GM23248 (cell line): ENCODE measurements around the gene ROCK2. TPM values are rescaled to one million over a fixed set of nuclear protein-coding genes. Genes with fewer than 3 reads are reported as not detected.
"Not testable (repeated sequence)": the region's sequence is repeated elsewhere in the genome, so short reads cannot be mapped to it uniquely, and the experiment has no call there.

Source experiments
- DNase-seq: peaks from one replicate; pipeline ENCODE4 v3.0.0-alpha.2; 2015
- H2AFZ ChIP-seq: fragments of 200-600 bp; sonication (generic); 2 replicates; pipeline ENCODE4 v1.6.1; 2016; ENCODE audit warnings: antibody characterized with exemption
- H3F3A ChIP-seq: fragments of 200-600 bp; sonication (generic); 2 replicates; pipeline ENCODE4 v1.6.1; 2016; ENCODE audit warnings: mild to moderate bottlenecking, antibody characterized with exemption, mixed run types; ENCODE audit not compliant: insufficient read depth
- H3K27ac ChIP-seq: fragments of 200-600 bp; sonication (generic); 2 replicates; pipeline ENCODE4 v1.5.1; 2016; ENCODE audit warnings: mild to moderate bottlenecking
- H3K27me3 ChIP-seq: fragments of 200-600 bp; sonication (generic); replicated peaks from 2 replicates; pipeline ENCODE4 v1.6.1; 2016; ENCODE audit warnings: mild to moderate bottlenecking; ENCODE audit not compliant: insufficient read depth
- H3K36me3 ChIP-seq: fragments of 200-600 bp; sonication (generic); 2 replicates; pipeline ENCODE4 v1.6.1; 2016; ENCODE audit warnings: low read depth, mild to moderate bottlenecking
- H3K4me1 ChIP-seq: fragments of 200-600 bp; sonication (generic); 2 replicates; pipeline ENCODE4 v1.6.1; 2016; ENCODE audit warnings: mild to moderate bottlenecking; ENCODE audit not compliant: insufficient read depth
- H3K4me2 ChIP-seq: fragments of 200-600 bp; sonication (generic); one replicate; pipeline ENCODE4 v1.6.1; 2016; ENCODE audit warnings: mild to moderate bottlenecking; ENCODE audit not compliant: unreplicated experiment
- H3K4me3 ChIP-seq: fragments of 200-600 bp; sonication (generic); 2 replicates; pipeline ENCODE4 v1.5.1; 2016; ENCODE audit warnings: mild to moderate bottlenecking
- H3K79me2 ChIP-seq: fragments of 200-600 bp; sonication (generic); 2 replicates; pipeline ENCODE4 v1.6.1; 2016; ENCODE audit warnings: mild to moderate bottlenecking; ENCODE audit not compliant: insufficient read depth
- H3K9ac ChIP-seq: fragments of 200-600 bp; sonication (generic); 2 replicates; pipeline ENCODE4 v1.6.1; 2016; ENCODE audit warnings: mild to moderate bottlenecking
- H3K9me2 ChIP-seq: fragments of 200-600 bp; sonication (generic); 2 replicates; pipeline ENCODE4 v1.6.1; 2016; ENCODE audit warnings: mixed run types, mild to moderate bottlenecking, moderate library complexity; ENCODE audit not compliant: insufficient read depth
- H3K9me3 ChIP-seq: fragments of 200-600 bp; sonication (generic); one replicate; pipeline ENCODE4 v1.6.1; 2017; ENCODE audit warnings: low read depth
- H4K20me1 ChIP-seq: fragments of 200-600 bp; sonication (generic); 2 replicates; pipeline ENCODE4 v1.6.0; 2016; ENCODE audit not compliant: insufficient read depth
- EZH2 ChIP-seq: fragments of 200-600 bp; sonication (generic); IDR thresholded peaks from 2 replicates; pipeline ENCODE4 v1.6.1; 2018; ENCODE audit warnings: antibody characterized with exemption, mild to moderate bottlenecking; ENCODE audit not compliant: insufficient read depth, poor library complexity, severe bottlenecking
- EZH2phosphoT487 ChIP-seq: fragments of 200-600 bp; sonication (generic); IDR thresholded peaks from 2 replicates; pipeline ENCODE4 v1.6.1; 2018; ENCODE audit warnings: antibody characterized with exemption, moderate library complexity, mild to moderate bottlenecking, low read depth; ENCODE audit not compliant: insufficient read depth
- WGBS, 2 experiments: methylation state at CpG; one replicate each; pipeline ENCODE4 v1.1.6; 2015 to 2017; ENCODE audit warnings: low lambda C conversion rate in 2 of 2, low coverage in 1 of 2; ENCODE audit errors: missing lambda C conversion rate in 2 of 2; 5-methylcytosine and 5-hydroxymethylcytosine counted together
- in situ Hi-C: fragments of 300-500 bp; cut with MboI; formaldehyde crosslinking; loops from 2 replicates; pipeline ENCODE4 v1.15.0; 2020
- polyA plus RNA-seq: library from polyadenylated mRNA; unstranded; fragments of >200 nt; fragmentation: Nextera tagmentation; extraction: Ambion mirVana; gene quantifications from 2 replicates; pipeline ENCODE4 v1.2.1, GENCODE V29; 2016
- total RNA-seq: library from RNA; depleted of rRNA; stranded (reverse); fragments of >200 nt; shearing (Covaris generic); gene quantifications from 2 replicates; pipeline ENCODE4 v1.2.3, GENCODE V29; 2014

The ROCK2 gene
- total and polyA plus RNA-seq, 2 experiments from 2014 or later: 19.9 to 38.3 TPM

GRCh38 chr2:11263177-11263576 lies 81.3 kb downstream of the ROCK2 start:
- in situ Hi-C loops: no loop called here
- no peak for DNase-seq
- H3K36me3 ChIP-seq: no peaks in the 10 kb centered on the region
- TF ChIP-seq EZH2phosphoT487 (no peak), EZH2 (no peak)
- H3K4me1 ChIP-seq: 0 out of 2 replicates have a peak, but pooled peaks cover 7% of the 10 kb centered on the region
- H3K9me3 ChIP-seq: no peaks in the 10 kb centered on the region
- H2AFZ ChIP-seq: no peak overlapping the region
- H3K4me3 ChIP-seq: no peak overlapping the region
- H4K20me1 ChIP-seq: no peaks in the 10 kb centered on the region
- no peaks in the 10 kb centered on the region for H3K27me3 ChIP-seq
- H3K4me2 ChIP-seq: no peak overlapping the region
- H3F3A ChIP-seq: no peaks in the 10 kb centered on the region
- no peak overlapping the region for H3K27ac ChIP-seq
- peaks cover 100% of the 10 kb centered on the region for H3K79me2 ChIP-seq
- WGBS, 2 experiments: 50 to 63% methylated on average over 1 of the region's 1 CpG
- H3K9me2 ChIP-seq: no peaks in the 10 kb centered on the region
- H3K9ac ChIP-seq: no peak overlapping the region

GRCh38 chr2:11262438-11262837 lies 82.0 kb downstream of the ROCK2 start:
- H3K27ac ChIP-seq, H3K9me3 ChIP-seq, H3K27me3 ChIP-seq, H3K9me2 ChIP-seq, H3K36me3 ChIP-seq, H4K20me1 ChIP-seq, H3F3A ChIP-seq, H3K4me3 ChIP-seq, DNase-seq, H3K4me1 ChIP-seq, H2AFZ ChIP-seq, H3K4me2 ChIP-seq, in situ Hi-C loops, H3K9ac ChIP-seq: not testable (repeated sequence)
- peaks cover 100% of the 10 kb centered on the region for H3K79me2 ChIP-seq
- 73 to 78% methylated on average over 2 of the region's 2 CpGs for WGBS, 2 experiments

GRCh38 chr2:11261564-11261963 lies 82.9 kb downstream of the ROCK2 start:
- DNase-seq, H3K4me3 ChIP-seq, H3K9me3 ChIP-seq, H3K27ac ChIP-seq, in situ Hi-C loops, H2AFZ ChIP-seq, H3K27me3 ChIP-seq, H3K9me2 ChIP-seq, H3K9ac ChIP-seq, H3K36me3 ChIP-seq, H3K4me1 ChIP-seq, H3F3A ChIP-seq, H3K4me2 ChIP-seq, H4K20me1 ChIP-seq: not testable (repeated sequence)
- peaks cover 95% of the 10 kb centered on the region for H3K79me2 ChIP-seq
- 95% methylated on average over 9 of the region's 9 CpGs for WGBS, 2 experiments

GRCh38 chr2:11260979-11261378 lies 83.5 kb downstream of the ROCK2 start:
- Histone ChIP-seq H3K9me3 (no peaks in the 10 kb centered on the region), H2AFZ (no peak overlapping the region), H3K27ac (no peak overlapping the region), H4K20me1 (no peaks in the 10 kb centered on the region), H3K4me1 (0 out of 2 replicates have a peak, but pooled peaks cover 7% of the 10 kb centered on the region), H3K9me2 (no peaks in the 10 kb centered on the region), H3K79me2 (peaks cover 93% of the 10 kb centered on the region), H3K4me3 (no peak overlapping the region), H3F3A (no peaks in the 10 kb centered on the region), H3K36me3 (no peaks in the 10 kb centered on the region), H3K4me2 (no peak overlapping the region), H3K27me3 (no peaks in the 10 kb centered on the region), H3K9ac (no peak overlapping the region)
- no peak for DNase-seq
- in situ Hi-C loops: no loop called here
- TF ChIP-seq EZH2phosphoT487: no peak
- no peak for TF ChIP-seq EZH2
- WGBS, 2 experiments: 47 to 50% methylated on average over 2 of the region's 2 CpGs

GRCh38 chr2:11257964-11258363 lies 86.5 kb downstream of the ROCK2 start:
- Histone ChIP-seq H3K27ac (no peak overlapping the region), H2AFZ (no peak overlapping the region), H3K4me3 (no peak overlapping the region), H3K79me2 (peaks cover 78% of the 10 kb centered on the region), H3K36me3 (no peaks in the 10 kb centered on the region), H3K9ac (no peak overlapping the region), H3K4me1 (0 out of 2 replicates have a peak, but pooled peaks cover 7% of the 10 kb centered on the region), H4K20me1 (no peaks in the 10 kb centered on the region), H3F3A (no peaks in the 10 kb centered on the region), H3K4me2 (no peak overlapping the region), H3K9me3 (no peaks in the 10 kb centered on the region), H3K9me2 (no peaks in the 10 kb centered on the region), H3K27me3 (no peaks in the 10 kb centered on the region)
- no peak for DNase-seq
- TF ChIP-seq EZH2phosphoT487 (no peak), EZH2 (no peak)
- WGBS, 2 experiments: 84 to 86% methylated on average over 3 of the region's 3 CpGs
- in situ Hi-C loops: no loop called here
